Loucy (cell line): ENCODE measurements around the gene MAP3K21.

Experiments
- H2AFZ ChIP-seq: fragments of 200-600 bp; sonication (generic); 2 replicates; pipeline ENCODE4 v1.6.0; 2016; ENCODE audit warnings: antibody characterized with exemption, mild to moderate bottlenecking, low read length, moderate library complexity
- H3F3A ChIP-seq: fragments of 200-600 bp; 2 replicates; pipeline ENCODE4 v1.6.0; 2016; ENCODE audit warnings: antibody characterized with exemption, low read depth, mild to moderate bottlenecking
- H3K27me3 ChIP-seq: fragments of 200-600 bp; sonication (generic); 2 replicates; pipeline ENCODE4 v1.6.1; 2014; ENCODE audit warnings: low read length, mild to moderate bottlenecking; ENCODE audit not compliant: insufficient read depth, poor library complexity, severe bottlenecking
- H3K36me3 ChIP-seq: fragments of 200-600 bp; sonication (generic); 2 replicates; pipeline ENCODE4 v1.6.1; 2016; ENCODE audit warnings: low read length; ENCODE audit not compliant: insufficient read depth
- H3K4me1 ChIP-seq: fragments of 200-600 bp; sonication (generic); 2 replicates; pipeline ENCODE4 v1.5.1; 2014; ENCODE audit warnings: low read length, mild to moderate bottlenecking; ENCODE audit not compliant: insufficient read depth, poor library complexity, severe bottlenecking
- H3K4me2 ChIP-seq: fragments of 200-600 bp; sonication (generic); 2 replicates; pipeline ENCODE4 v1.6.0; 2014; ENCODE audit warnings: antibody characterized with exemption, low read length, low read depth, mild to moderate bottlenecking; ENCODE audit not compliant: poor library complexity, severe bottlenecking
- H3K4me3 ChIP-seq: fragments of 200-600 bp; sonication (generic); 2 replicates; pipeline ENCODE4 v1.5.1; 2014; ENCODE audit warnings: low read length, mild to moderate bottlenecking, mixed read lengths; ENCODE audit not compliant: poor library complexity, severe bottlenecking
- H3K79me2 ChIP-seq: fragments of 200-600 bp; sonication (generic); 2 replicates; pipeline ENCODE4 v1.6.1; 2014; ENCODE audit warnings: low read length; ENCODE audit not compliant: insufficient read depth
- H3K9ac ChIP-seq: fragments of 200-600 bp; sonication (generic); 2 replicates; pipeline ENCODE4 v1.6.0; 2014; ENCODE audit warnings: mild to moderate bottlenecking, low read depth, low read length, moderate library complexity; ENCODE audit not compliant: poor library complexity, severe bottlenecking
- H3K9me2 ChIP-seq: fragments of 200-600 bp; sonication (generic); replicated peaks from 2 replicates; pipeline ENCODE4 v1.6.1; 2016; ENCODE audit warnings: low read depth, low read length, mixed read lengths
- H3K9me3 ChIP-seq: fragments of 200-600 bp; sonication (generic); 2 replicates; pipeline ENCODE4 v1.6.1; 2014; ENCODE audit warnings: mild to moderate bottlenecking, antibody characterized with exemption, low read length, low read depth; ENCODE audit not compliant: insufficient read depth
- H4K20me1 ChIP-seq: fragments of 200-600 bp; sonication (generic); 2 replicates; pipeline ENCODE4 v1.6.0; 2014; ENCODE audit warnings: antibody characterized with exemption, low read length, mild to moderate bottlenecking; ENCODE audit not compliant: insufficient read depth, poor library complexity, severe bottlenecking
- CTCF ChIP-seq: fragments of 200-600 bp; sonication (generic); conservative IDR thresholded peaks from 2 replicates; pipeline ENCODE4 v1.5.1; 2014; ENCODE audit warnings: mild to moderate bottlenecking, antibody characterized with exemption, low read length
- EZH2phosphoT487 ChIP-seq: fragments of 200-600 bp; IDR thresholded peaks from 2 replicates; pipeline ENCODE4 v1.6.1; 2018; ENCODE audit warnings: antibody characterized with exemption, mild to moderate bottlenecking, moderate library complexity, borderline replicate concordance

Gene MAP3K21

DNA sequence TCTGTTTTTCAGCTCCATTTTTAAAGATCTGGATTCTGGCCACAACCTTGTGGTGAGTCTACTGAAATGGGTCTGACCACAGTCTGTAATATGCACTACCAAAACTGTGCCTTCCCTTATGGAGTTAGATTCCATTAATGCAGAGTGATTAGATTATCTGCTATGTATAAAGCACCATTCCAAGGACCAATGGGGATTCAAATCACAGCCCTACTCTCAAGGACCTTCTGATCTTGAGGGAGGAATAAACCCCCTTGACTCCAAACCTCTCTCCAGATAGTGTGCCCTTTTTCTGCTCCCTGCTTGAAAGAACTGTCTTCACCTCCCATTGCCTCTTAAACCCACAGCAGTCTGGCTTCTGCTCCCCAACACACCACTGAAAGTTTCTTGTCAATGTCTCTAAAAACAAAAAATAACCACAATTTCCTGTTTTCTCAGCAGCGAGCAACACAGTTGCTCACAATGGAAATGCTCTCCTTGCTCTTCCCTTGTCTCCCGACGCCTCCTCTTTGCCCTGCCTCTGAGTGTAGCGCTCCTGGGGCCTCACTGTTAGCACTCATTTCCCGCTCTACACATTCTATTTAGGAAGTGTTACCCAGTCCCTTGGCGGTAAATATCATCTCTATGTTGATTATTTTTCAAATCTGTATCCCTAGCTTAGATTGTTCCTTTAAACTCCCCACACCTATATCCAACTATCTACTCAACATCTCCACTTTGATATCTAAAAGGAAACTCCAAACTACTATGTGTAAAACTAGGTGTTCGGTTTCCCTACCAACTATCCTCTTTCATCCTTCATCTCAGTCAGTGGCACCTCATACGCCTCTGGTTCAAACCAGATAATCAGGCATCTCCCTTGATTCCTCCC, 45.6 kb upstream of the MAP3K21 start:
- Histone ChIP-seq H3K4me1 (peaks cover 26% of the 10 kb centered on the region), H3K4me2 (peak overlapping the region; percentile 68), H3F3A (no peaks in the 10 kb centered on the region), H3K36me3 (no peaks in the 10 kb centered on the region), H3K9ac (peak overlapping the region; percentile 17), H2AFZ (no peak overlapping the region), H3K9me3 (no peaks in the 10 kb centered on the region), H3K4me3 (peak overlapping the region; percentile 43), H3K9me2 (no peaks in the 10 kb centered on the region), H3K79me2 (peaks cover 23% of the 10 kb centered on the region), H3K27me3 (no peaks in the 10 kb centered on the region), H4K20me1 (no peaks in the 10 kb centered on the region)
- TF ChIP-seq EZH2phosphoT487 = no peak
- TF ChIP-seq CTCF = no peak

DNA sequence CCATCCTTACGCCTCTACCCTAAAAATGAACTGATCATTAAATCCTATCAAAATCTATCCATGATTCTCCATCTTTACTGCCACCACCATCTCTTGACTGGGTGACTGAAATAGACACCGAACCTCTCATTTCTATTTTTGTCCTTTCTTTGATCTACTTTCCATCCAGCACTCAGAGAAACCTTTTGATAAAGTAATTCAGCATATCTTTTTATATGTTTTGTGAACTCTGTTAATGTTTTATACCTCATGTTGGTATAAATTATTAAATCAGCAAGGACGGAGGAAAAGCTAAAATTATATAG, 45.0 kb upstream of the MAP3K21 start:
- Histone ChIP-seq H3K27me3 (no peaks in the 10 kb centered on the region), H2AFZ (no peak overlapping the region), H3K4me1 (peaks cover 26% of the 10 kb centered on the region), H3K36me3 (no peaks in the 10 kb centered on the region; the same call in 1 of the 2 replicates), H3K9ac (no peak overlapping the region), H3K9me2 (no peaks in the 10 kb centered on the region), H3F3A (no peaks in the 10 kb centered on the region), H3K4me2 (no peak overlapping the region), H3K9me3 (no peaks in the 10 kb centered on the region), H3K79me2 (peaks cover 20% of the 10 kb centered on the region), H4K20me1 (no peaks in the 10 kb centered on the region), H3K4me3 (no peak overlapping the region)
- TF ChIP-seq CTCF (no peak), EZH2phosphoT487 (no peak)

- H3K79me2 ChIP-seq = peaks cover 54% of the 10 kb centered on the region
- TF ChIP-seq EZH2phosphoT487 (no peak), CTCF (no peak)
- H3K27me3 ChIP-seq = no peaks in the 10 kb centered on the region
- H3K4me2 ChIP-seq = no peak overlapping the region
- H3K9ac ChIP-seq = no peak overlapping the region
- H3K4me3 ChIP-seq = no peak overlapping the region
- no peaks in the 10 kb centered on the region for H3K9me2 ChIP-seq
- peaks cover 32% of the 10 kb centered on the region for H3K4me1 ChIP-seq
- H3K36me3 ChIP-seq = no peaks in the 10 kb centered on the region; the same call in 1 of the 2 replicates
- H4K20me1 ChIP-seq = peaks cover 19% of the 10 kb centered on the region
- H3F3A ChIP-seq = no peaks in the 10 kb centered on the region; the same call in 1 of the 2 replicates
- H3K9me3 ChIP-seq = no peaks in the 10 kb centered on the region
- H2AFZ ChIP-seq = no peak overlapping the region
Observed at GRCh38 chr1:233289676-233290075, 37.8 kb upstream of the MAP3K21 start.
